HG03066 (cell line): ENCODE results near the gene DNPEP.
"Not testable (repeated sequence)": the region's sequence is repeated elsewhere in the genome, so short reads cannot be mapped to it uniquely, and the experiment has no call there.

Experiments used
- ATAC-seq: cut with Tn5 transposase; IDR thresholded peaks from one replicate; pipeline ENCODE4 v1.9.1; 2021; ENCODE audit warnings: low read depth; ENCODE audit not compliant: unreplicated experiment

The DNPEP gene

DNA sequence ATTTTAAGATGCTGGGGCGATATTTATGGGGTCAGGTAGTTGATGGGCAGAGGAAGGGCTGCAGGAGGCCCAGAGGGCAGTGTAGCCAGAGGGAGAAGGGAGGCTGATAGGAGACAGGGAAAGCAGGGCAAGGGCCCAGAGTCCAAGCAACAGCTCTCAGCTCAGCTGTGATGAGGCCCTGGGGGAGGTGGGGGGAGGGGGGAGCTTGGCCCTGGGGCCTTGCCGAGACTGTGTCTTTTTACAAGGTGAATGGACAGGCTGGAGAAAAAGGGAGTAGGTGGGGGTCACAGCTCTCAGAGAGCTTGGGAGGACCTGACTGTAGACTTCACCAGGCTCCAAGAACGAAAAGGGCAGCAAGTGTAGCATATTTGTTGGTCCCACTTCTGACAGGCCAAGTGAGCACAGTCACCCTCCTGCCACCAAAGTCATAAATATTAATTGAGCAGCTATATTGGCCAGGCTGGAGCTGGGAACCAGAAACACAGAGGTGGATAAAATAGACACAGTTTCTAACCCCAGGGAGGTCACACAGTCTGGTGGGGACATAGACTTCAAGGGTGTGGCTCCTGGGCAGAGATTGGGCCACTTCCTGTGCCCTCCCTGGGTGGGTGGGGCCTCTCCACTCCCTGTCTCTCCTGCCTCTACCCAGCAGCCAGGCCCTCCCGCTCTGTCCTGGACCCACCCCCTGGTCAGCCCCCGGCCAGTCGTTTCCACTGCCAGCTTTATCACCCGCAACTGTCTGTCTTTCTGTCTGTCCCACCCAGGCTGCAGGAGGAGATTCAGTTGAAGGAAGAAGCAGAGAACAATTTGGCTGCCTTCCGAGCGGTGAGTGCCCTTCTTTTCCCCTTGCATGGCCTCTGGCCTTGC is 31.9 kb upstream of the DNPEP start:
- ATAC-seq: no peak

DNA sequence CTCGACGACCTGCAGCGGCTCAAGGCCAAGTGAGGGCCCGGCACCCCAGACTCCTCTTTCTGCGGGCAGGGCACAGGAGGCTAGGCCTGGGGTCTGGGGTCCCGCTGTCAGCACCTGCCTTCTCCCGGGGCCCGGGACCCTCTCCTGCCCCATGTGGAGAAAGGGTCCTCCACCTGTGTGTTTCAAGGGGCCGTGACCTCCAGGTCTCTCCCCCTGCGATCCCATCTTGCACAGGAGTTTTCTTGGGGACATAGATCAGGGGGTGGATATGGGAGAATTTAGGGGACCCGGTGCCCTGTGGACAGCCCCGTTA is 31.3 kb upstream of the DNPEP start:
- no peak for ATAC-seq

DNA sequence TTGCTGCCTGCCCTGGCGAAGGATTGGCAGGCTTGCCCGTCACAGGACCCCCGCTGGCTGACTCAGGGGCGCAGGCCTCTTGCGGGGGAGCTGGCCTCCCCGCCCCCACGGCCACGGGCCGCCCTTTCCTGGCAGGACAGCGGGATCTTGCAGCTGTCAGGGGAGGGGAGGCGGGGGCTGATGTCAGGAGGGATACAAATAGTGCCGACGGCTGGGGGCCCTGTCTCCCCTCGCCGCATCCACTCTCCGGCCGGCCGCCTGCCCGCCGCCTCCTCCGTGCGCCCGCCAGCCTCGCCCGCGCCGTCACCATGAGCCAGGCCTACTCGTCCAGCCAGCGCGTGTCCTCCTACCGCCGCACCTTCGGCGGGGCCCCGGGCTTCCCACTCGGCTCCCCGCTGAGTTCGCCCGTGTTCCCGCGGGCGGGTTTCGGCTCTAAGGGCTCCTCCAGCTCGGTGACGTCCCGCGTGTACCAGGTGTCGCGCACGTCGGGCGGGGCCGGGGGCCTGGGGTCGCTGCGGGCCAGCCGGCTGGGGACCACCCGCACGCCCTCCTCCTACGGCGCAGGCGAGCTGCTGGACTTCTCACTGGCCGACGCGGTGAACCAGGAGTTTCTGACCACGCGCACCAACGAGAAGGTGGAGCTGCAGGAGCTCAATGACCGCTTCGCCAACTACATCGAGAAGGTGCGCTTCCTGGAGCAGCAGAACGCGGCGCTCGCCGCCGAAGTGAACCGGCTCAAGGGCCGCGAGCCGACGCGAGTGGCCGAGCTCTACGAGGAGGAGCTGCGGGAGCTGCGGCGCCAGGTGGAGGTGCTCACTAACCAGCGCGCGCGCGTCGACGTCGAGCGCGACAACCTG is 30.7 kb upstream of the DNPEP start, which contains the start of gene DES:
Gene DES (plus strand): TSS at position 223 of the 857 bp plus-strand sequence. CDS start 86 bp downstream, at position 309.
- no peak for ATAC-seq

DNA sequence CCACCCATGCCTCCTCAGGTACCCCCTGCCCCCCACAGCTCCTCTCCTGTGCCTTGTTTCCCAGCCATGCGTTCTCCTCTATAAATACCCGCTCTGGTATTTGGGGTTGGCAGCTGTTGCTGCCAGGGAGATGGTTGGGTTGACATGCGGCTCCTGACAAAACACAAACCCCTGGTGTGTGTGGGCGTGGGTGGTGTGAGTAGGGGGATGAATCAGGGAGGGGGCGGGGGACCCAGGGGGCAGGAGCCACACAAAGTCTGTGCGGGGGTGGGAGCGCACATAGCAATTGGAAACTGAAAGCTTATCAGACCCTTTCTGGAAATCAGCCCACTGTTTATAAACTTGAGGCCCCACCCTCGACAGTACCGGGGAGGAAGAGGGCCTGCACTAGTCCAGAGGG is 29.7 kb upstream of the DNPEP start:
- no peak for ATAC-seq

DNA sequence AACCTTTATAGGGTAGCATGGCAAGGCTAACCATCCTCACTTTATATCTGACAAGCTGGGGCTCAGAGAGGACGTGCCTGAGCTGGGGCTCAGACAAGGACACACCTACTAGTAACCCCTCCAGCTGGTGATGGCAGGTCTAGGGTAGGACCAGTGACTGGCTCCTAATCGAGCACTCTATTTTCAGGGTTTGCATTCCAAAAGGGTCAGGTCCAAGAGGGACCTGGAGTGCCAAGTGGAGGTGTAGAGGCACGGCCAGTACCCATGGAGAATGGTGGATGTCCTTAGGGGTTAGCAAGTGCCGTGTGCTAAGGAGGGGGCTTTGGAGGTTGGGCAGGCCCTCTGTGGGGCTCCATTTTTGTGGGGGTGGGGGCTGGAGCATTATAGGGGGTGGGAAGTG is 29.2 kb upstream of the DNPEP start:
- no peak for ATAC-seq

DNA sequence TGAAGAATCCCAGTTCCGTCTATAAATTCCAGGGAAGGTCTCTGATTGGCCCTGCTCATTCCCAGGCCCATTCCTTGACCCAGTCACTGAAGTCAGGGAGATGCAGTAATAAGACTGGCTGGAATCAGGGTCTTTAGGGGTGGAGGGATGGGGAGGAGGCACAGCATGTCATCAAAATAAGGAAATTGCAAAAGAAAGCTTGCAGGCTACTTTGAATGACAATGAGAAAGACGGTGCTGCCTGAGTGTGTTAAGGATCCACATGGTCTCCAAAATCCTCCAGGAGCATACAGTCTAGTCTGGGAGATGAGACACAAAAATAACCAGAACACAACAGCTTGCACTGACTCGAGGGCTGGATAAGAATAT is 28.5 kb upstream of the DNPEP start:
- no peak for ATAC-seq

DNA sequence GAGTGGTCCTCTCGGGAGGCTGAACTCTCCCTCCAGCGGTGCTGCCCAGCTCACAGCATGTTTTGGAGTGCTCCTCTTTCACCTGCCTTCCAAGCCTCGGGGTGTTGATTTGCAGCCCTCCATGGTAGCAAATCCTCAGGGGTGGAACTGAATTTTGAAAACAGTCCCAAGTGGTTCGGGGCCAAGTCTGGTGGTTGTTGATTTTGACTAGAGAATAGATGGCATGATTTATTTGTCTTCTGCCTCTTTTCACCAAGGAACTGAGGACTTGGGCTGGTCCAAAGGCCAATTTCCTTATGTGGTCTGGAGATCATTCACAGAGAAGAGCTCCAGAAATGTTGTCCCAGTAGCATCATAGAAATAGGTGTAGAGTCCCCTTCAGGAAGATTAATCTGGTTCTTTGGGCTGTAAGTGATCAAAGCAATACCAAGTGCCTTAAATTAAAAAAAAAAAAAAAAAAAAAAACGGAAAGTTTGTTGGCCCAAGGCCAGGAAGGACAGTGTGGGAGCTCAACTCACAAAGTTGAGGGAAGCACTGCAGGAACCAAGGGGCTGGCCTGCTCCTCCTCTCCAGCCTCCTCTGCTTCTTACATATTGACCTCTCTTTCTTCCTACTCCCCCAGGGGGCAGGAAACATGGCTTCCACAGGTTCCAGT is 28.0 kb upstream of the DNPEP start:
- no peak for ATAC-seq

DNA sequence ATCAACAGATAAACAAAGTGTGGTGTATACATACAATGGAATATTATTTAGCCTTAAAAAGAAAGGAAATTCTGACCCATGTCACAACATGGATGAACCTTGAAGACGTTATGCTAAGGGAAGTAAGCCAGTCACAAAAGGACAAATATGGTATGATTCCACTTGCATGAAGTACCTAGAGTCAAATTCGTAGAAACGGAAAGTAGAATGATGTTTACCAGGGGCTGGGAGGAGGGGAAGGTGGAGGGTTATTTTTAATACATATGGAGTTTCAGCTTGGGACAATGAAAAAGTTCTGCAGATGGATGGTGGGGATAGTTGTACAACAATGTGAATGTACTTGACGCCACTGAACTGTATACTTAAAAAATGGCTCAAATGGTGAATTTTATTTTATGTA is 27.1 kb upstream of the DNPEP start:
- ATAC-seq: no peak

DNA sequence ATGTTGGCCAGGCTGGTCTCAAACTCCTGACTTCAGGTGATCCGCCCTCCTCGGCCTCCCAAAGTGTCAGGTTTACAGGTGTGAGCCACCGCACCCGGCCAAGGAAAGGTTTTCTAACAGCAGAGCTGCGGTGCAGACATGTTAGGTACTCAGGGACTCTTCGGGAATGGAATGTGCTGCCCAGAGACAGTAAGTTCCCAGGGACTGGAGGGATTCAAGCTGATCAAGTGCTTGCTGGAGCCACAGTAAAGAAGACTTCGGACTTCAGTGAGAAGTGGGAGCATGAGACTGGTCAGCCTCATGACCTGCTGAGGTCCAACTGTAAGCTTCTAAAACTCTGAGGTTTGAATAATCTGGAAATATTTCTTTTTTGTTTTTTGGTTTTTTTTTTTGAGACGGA is 22.7 kb upstream of the DNPEP start:
- no peak for ATAC-seq

DNA sequence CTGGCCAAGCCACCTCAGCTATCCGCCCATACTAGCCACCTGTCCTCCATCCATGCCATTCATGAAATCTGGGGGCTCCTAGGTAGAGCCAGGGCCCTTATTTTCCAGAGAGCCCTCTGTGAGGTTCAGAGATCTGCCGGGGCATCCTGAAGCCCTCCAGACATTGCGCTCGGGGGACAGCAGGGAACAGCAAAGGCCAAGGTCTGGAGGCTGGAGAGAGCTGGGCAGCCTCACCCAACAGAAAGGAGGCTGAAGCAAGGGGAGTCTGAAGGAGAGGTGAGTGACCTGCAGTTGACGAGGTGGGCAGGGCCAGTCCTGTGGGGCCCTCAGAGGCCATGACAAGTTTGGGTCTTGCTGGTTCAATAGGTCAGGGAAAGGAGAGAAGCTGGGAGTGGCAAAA is 21.9 kb upstream of the DNPEP start:
- ATAC-seq: no peak

DNA sequence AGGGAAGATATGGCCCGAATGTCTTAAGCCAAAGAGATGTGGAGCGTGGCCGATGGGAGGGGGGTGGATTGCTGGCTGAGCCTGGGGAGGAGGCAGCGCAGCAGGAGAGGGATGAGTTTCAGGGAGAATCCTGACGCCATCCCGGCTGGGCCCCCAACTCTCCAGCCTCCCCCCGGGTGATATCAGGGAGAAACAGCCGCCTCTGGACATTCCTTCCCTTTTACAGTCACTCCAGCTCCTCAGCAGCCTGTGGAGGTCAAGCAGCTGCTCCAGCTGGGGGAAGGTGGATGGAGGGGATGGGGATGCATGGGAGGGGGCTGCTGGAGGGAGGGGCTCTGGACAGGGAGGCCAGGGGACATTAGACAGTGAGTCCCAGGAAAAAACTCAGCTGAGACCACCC is 20.9 kb upstream of the DNPEP start:
- no peak for ATAC-seq

DNA sequence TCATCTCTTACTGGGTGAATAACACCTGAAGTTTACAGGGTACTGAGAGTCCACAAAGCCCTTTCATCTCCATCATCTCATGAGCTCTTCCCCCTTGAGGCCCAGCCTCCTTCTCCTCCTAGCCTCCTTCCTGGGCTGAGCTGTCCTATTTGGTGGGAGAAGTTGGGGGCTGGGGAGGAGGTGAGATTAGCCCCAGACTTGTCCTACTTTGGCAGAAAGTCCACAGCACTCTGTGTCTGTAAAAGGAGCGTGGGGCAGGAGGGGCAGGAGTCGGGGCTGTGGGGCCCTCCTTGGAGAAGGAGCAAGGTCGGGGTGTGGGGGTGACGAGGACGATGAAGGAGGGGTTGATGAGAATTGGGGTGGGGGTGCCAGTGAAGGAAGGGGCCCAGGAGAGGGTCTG is 20.5 kb upstream of the DNPEP start:
- ATAC-seq: no peak

DNA sequence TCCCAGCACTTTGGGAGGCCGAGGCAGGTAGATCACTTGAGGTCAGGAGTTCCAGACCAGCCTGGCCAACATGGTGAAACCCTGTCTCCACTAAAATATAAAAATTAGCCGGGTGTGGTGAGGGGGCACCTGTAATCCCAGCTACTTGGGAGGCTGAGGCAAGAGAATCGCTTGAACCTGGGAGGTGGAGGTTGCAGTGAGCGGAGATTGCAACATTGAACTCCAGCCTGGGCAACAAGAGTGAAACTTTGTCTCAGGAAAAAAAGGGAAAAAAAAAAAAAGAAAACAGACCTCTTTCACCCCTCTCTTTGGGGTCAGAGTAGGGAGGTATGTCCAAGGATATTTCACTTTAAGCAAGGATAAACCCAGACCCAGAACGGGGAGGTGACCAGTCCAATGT is 19.6 kb upstream of the DNPEP start:
- ATAC-seq: not testable (repeated sequence)

DNA sequence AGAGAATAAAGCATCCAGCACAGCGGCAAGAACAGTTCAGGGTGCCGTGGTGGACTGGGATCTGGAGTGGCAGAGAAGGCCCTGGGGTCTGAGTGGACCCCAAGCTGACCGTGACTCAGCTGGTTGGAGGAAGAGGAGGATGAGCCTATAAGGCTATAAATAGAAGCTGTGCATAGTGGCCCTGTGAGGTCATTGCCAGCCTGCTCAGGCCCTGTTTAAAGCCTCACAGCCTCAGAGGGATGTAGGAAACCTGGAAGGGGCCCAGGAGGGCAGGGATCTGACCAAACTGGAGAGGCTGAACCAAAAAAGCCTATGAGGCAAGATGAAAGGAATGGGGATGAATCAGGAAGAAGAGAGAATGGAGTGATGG is 19.1 kb upstream of the DNPEP start:
- no peak for ATAC-seq

DNA sequence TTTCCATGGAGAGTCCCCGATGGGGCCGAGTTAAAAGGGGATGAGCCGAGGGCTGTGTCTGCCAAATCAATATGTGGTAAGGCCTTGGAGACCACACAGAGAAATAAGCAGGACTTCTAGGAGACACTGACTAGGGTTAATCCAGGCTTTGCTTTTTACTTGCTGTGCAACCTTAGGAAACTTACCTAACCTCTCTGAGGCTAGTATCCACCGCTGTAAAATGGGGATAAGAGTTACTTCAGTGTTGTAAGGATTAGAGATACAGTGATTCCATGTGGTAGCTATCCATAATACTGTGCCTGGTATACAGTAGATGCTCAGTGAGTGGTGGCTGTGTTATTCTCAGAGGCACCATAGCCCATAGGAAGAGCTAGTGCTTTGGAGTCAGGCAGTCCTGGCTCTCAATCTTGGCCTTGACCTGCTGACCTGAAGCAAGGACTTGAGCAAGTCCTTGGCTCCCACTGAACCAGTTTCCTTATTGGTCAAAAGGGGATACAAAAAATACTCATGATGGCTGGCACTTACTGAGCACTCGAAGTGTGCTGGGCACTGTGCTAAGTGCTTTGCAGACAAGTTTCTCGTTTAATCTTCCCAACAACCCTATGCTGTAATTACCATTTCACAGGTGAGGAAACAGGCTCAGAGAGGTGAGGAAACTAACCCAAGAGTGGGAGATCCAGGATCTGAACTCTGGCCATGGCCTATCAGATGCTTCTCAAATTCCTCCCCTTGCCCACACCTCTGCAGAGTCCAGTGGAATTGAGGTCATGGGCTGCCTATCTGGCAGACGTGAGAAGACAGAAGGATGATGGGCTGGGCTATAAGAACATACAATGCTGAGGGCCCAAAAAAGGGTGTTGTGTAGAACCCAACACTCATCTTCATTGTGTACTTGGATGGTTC is 18.5 kb upstream of the DNPEP start:
- ATAC-seq: no peak

DNA sequence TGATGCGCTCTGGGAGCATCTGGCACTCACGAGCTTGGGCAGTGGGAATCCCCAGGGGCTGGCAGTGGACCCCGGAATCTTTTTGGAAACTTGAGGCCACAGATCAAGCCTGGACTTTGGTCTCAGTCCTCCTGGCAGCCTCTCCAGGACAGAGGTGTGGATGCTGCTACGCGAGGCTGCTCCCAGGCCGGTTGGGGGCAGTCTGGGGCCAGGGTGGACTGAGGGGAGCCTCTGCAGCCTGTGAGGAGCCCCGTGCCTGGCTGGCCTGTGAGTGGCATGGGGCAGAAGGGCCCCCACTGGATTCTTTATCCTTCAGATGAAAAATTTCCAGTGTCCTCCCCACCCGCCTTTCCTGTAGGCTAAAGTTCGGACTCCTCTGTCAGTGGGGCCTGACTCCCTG is 17.7 kb upstream of the DNPEP start:
- no peak for ATAC-seq

DNA sequence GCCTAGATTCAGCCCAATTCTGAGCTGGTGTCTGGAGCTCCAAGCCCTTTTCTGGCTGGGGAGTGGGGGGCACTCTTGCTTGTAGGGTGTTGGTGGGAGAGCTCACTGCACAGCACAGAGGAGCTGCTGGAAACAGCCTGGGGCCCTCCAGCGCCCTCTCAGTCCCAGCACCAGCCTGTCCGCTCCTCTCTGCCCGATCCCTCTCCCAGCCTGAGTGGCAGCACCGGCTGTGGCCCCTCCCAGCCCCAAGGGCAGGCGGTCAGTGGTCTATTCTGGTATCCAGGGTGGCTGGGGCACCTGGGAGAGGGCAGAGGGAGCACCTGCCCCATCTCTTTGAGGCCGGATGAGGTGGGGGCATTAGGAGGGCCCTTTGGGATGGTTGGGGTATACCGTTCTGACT is 17.2 kb upstream of the DNPEP start:
- ATAC-seq: no peak

DNA sequence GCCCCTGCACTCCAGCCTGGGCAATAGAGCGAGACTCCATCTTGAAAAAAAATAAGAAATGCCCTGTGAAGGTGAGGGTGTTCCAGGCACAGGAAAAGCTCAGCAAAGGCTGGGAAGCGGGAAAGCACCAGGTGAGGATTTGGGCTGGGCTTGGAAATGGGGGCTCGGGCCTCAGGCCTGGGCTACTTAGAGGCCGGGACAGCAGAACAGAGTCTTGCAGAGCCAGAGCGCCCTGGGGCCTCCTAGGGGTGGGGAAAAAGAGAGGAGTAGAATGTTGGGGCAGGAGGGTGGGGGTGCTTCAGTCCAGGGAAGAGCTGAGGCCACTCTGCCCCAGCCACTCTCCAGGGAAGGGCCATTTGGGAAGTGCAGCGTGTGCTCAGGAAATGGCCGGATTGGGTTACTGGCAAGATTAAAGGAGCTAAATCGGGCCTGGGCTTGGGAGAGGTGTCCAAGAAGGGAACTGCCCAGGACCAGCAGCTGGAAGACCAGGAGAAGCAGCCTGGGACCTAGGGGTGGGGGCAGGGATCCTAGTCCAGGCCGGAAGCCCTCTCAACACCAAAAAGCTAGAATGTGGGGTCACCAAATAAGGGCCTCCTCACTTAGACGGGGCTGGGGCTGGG is 16.7 kb upstream of the DNPEP start:
- no peak for ATAC-seq

DNA sequence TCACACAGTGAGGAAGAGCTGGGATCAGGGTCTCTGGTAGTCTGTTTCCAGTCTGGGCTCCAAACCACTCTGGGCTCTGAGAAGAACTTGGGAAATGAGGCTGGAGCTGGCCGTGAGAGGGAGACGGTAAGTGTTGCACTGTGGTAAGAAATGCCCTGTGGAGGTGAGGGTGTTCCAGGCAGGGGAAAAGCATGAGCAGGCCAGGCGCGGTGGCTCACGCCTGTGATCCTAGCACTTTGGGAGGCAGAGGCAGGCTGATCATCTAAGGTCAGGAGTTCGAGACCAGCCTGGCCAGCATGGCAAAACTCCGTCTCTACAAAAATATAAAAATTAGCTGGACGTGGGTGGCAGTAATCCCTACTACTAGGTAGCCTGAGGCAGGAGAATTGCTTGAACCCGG is 16.1 kb upstream of the DNPEP start:
- ATAC-seq: no peak
